HEK293 (cell line): ENCODE data around the gene PIP5KL1.

ENCODE experiments used
- BCL6B ChIP-seq: fragments of 450-650 bp; formaldehyde crosslinking; IDR thresholded peaks from 2 replicates; pipeline ENCODE4 v1.5.1; 2017; ENCODE audit warnings: missing biosample characterization, missing genetic modification characterization
- GLI2 ChIP-seq: fragments of 450-650 bp; formaldehyde crosslinking; IDR thresholded peaks from 2 replicates; pipeline ENCODE4; 2017; ENCODE audit warnings: missing biosample characterization, missing genetic modification characterization, low read depth, borderline replicate concordance
- HOXA7 ChIP-seq: sonication (generic); formaldehyde crosslinking; IDR thresholded peaks from 2 replicates; pipeline ENCODE4 v1.8.1; 2022; ENCODE audit warnings: missing genetic modification reagents, borderline replicate concordance
- KLF1 ChIP-seq: fragments of 450-650 bp; formaldehyde crosslinking; IDR thresholded peaks from 2 replicates; pipeline ENCODE4 v1.5.1; 2016; ENCODE audit warnings: missing biosample characterization, missing genetic modification characterization
- KLF17 ChIP-seq: fragments of 450-650 bp; formaldehyde crosslinking; IDR thresholded peaks from 2 replicates; pipeline ENCODE4 v1.5.1; 2016; ENCODE audit warnings: missing biosample characterization, missing genetic modification characterization
- KLF7 ChIP-seq: fragments of 450-650 bp; formaldehyde crosslinking; IDR thresholded peaks from 2 replicates; pipeline ENCODE4 v1.5.1; 2016; ENCODE audit warnings: missing biosample characterization, missing genetic modification characterization, borderline replicate concordance
- MEIS1 ChIP-seq: sonication (generic); formaldehyde crosslinking; IDR thresholded peaks from 2 replicates; pipeline ENCODE4 v1.8.1; 2022; ENCODE audit warnings: missing genetic modification reagents, mild to moderate bottlenecking, borderline replicate concordance
- RBAK ChIP-seq: fragments of 450-650 bp; formaldehyde crosslinking; IDR thresholded peaks from 2 replicates; pipeline ENCODE4 v1.5.1; 2016; ENCODE audit warnings: missing biosample characterization, missing genetic modification characterization
- SCRT1 ChIP-seq: fragments of 450-650 bp; formaldehyde crosslinking; IDR thresholded peaks from 2 replicates; pipeline ENCODE4 v1.5.1; 2016; ENCODE audit warnings: missing biosample characterization, missing genetic modification characterization, borderline replicate concordance
- TCF7L2 ChIP-seq: IDR thresholded peaks from 2 replicates; pipeline ENCODE4 v1.6.1; 2011; ENCODE audit warnings: low read depth, mild to moderate bottlenecking, inconsistent platforms, low read length, moderate library complexity, borderline replicate concordance
- WT1 ChIP-seq: fragments of 450-650 bp; formaldehyde crosslinking; IDR thresholded peaks from 2 replicates; pipeline ENCODE4 v1.5.1; 2016; ENCODE audit warnings: missing biosample characterization, missing genetic modification characterization
- ZBTB21 ChIP-seq: fragments of 450-650 bp; formaldehyde crosslinking; IDR thresholded peaks from 2 replicates; pipeline ENCODE4 v1.5.1; 2017; ENCODE audit warnings: missing biosample characterization, missing genetic modification characterization
- ZBTB7A ChIP-seq: fragments of 450-650 bp; formaldehyde crosslinking; IDR thresholded peaks from 2 replicates; pipeline ENCODE4 v1.5.1; 2016; ENCODE audit warnings: low read depth, missing biosample characterization, missing genetic modification characterization
- ZEB2 ChIP-seq: fragments of 450-650 bp; formaldehyde crosslinking; IDR thresholded peaks from 2 replicates; pipeline ENCODE4 v1.5.1; 2016; ENCODE audit warnings: missing biosample characterization, missing genetic modification characterization
- ZNF132 ChIP-seq: fragments of 450-650 bp; formaldehyde crosslinking; IDR thresholded peaks from 2 replicates; pipeline ENCODE4 v1.5.1; 2017; ENCODE audit warnings: missing biosample characterization, missing genetic modification characterization, borderline replicate concordance
- ZNF148 ChIP-seq: fragments of 450-650 bp; formaldehyde crosslinking; IDR thresholded peaks from 2 replicates; pipeline ENCODE4 v1.5.0; 2017; ENCODE audit warnings: missing biosample characterization, missing genetic modification characterization, borderline replicate concordance
- ZNF19 ChIP-seq: fragments of 450-650 bp; formaldehyde crosslinking; IDR thresholded peaks from 2 replicates; pipeline ENCODE4; 2016; ENCODE audit warnings: missing biosample characterization, missing genetic modification characterization, low read depth
- ZNF274 ChIP-seq, 2 experiments: fragments of 200-500 bp in 1 of 2; fragments of 450-650 bp in 1 of 2; sonication (Bioruptor generic) in 1 of 2; formaldehyde crosslinking in 1 of 2; IDR thresholded peaks; 2 replicates each; pipeline versions ENCODE4 v1.5.1 to v1.6.1; 2014 to 2016; ENCODE audit warnings: borderline replicate concordance in 1 of 2, inconsistent platforms in 1 of 2, low read length in 1 of 2, missing biosample characterization in 1 of 2, missing genetic modification characterization in 1 of 2
- ZNF366 ChIP-seq: fragments of 450-650 bp; formaldehyde crosslinking; conservative IDR thresholded peaks from 2 replicates; pipeline ENCODE4 v1.5.1; 2016; ENCODE audit warnings: missing biosample characterization, missing genetic modification characterization
- ZNF404 ChIP-seq: fragments of 450-650 bp; formaldehyde crosslinking; IDR thresholded peaks from 2 replicates; pipeline ENCODE4 v1.5.1; 2017; ENCODE audit warnings: missing biosample characterization, missing genetic modification characterization
- ZNF488 ChIP-seq: fragments of 450-650 bp; formaldehyde crosslinking; IDR thresholded peaks from 2 replicates; pipeline ENCODE4 v1.5.1; 2016; ENCODE audit warnings: missing biosample characterization, missing genetic modification characterization
- ZNF549 ChIP-seq: fragments of 450-650 bp; IDR thresholded peaks from 2 replicates; pipeline ENCODE4 v1.5.1; 2018; ENCODE audit warnings: missing biosample characterization, missing genetic modification characterization, mild to moderate bottlenecking, inconsistent platforms, moderate library complexity
- ZNF555 ChIP-seq: fragments of 450-650 bp; formaldehyde crosslinking; conservative IDR thresholded peaks from 2 replicates; pipeline ENCODE4 v1.5.1; 2017; ENCODE audit warnings: missing biosample characterization, mild to moderate bottlenecking, missing genetic modification characterization, inconsistent platforms
- ZNF558 ChIP-seq: fragments of 450-650 bp; formaldehyde crosslinking; IDR thresholded peaks from 2 replicates; pipeline ENCODE4 v1.5.1; 2016; ENCODE audit warnings: missing biosample characterization, missing genetic modification characterization
- ZNF571 ChIP-seq: fragments of 450-650 bp; formaldehyde crosslinking; IDR thresholded peaks from 2 replicates; pipeline ENCODE4 v1.5.0; 2017; ENCODE audit warnings: missing biosample characterization, missing genetic modification characterization
- ZNF585B ChIP-seq: fragments of 450-650 bp; formaldehyde crosslinking; IDR thresholded peaks from 2 replicates; pipeline ENCODE4 v1.5.1; 2016; ENCODE audit warnings: missing biosample characterization, missing genetic modification characterization
- ZNF596 ChIP-seq: fragments of 450-650 bp; IDR thresholded peaks from 2 replicates; pipeline ENCODE4 v1.5.0; 2018; ENCODE audit warnings: missing biosample characterization, mild to moderate bottlenecking, missing genetic modification characterization, moderate library complexity
- ZNF623 ChIP-seq: fragments of 450-650 bp; formaldehyde crosslinking; IDR thresholded peaks from 2 replicates; pipeline ENCODE4 v1.5.1; 2016; ENCODE audit warnings: missing biosample characterization, missing genetic modification characterization
- ZNF670 ChIP-seq: fragments of 450-650 bp; formaldehyde crosslinking; IDR thresholded peaks from 2 replicates; pipeline ENCODE4 v1.5.1; 2016; ENCODE audit warnings: missing biosample characterization, missing genetic modification characterization, low read depth
- ZNF677 ChIP-seq: fragments of 450-650 bp; IDR thresholded peaks from 2 replicates; pipeline ENCODE4 v1.5.0; 2018; ENCODE audit warnings: missing biosample characterization, mild to moderate bottlenecking, missing genetic modification characterization, moderate library complexity
- ZNF701 ChIP-seq: fragments of 450-650 bp; formaldehyde crosslinking; IDR thresholded peaks from 2 replicates; pipeline ENCODE4 v1.5.1; 2016; ENCODE audit warnings: missing biosample characterization, missing genetic modification characterization
- ZNF76 ChIP-seq: fragments of 450-650 bp; formaldehyde crosslinking; IDR thresholded peaks from 2 replicates; pipeline ENCODE4; 2016; ENCODE audit warnings: low read depth, missing biosample characterization, missing genetic modification characterization, borderline replicate concordance
- TF ChIP-seq, protein P1 (sequence below): fragments of 450-650 bp; formaldehyde crosslinking; IDR thresholded peaks from 2 replicates; pipeline ENCODE4 v1.5.1; 2017; ENCODE audit warnings: missing biosample characterization, missing genetic modification characterization

The PIP5KL1 gene

GRCh38 chr9:127970401-127971313, 40.1 kb upstream of the PIP5KL1 start (continued):
- TF ChIP-seq WT1 (tag by site-specific recombination) (no peak), RBAK (tag by site-specific recombination) (no peak), ZNF76 (tag by site-specific recombination) (no peak), ZNF404 (no peak), ZNF596 (tag by site-specific recombination) (no peak), GLI2 (no peak), ZNF366 (tag by site-specific recombination) (no peak; the same call in 1 of the 2 replicates), MEIS1 (CRISPR knock-in tag) (no peak), KLF17 (tag by site-specific recombination) (peak; percentile 36; the same call in 1 of the 2 replicates), HOXA7 (CRISPR knock-in tag) (no peak), ZBTB7A (no peak), ZEB2 (tag by site-specific recombination) (peak; percentile 50), ZNF585B (tag by site-specific recombination) (no peak), KLF1 (tag by site-specific recombination) (no peak), KLF7 (tag by site-specific recombination) (no peak), ZNF555 (no peak), ZNF19 (tag by site-specific recombination) (no peak), ZNF701 (tag by site-specific recombination) (no peak), ZNF488 (tag by site-specific recombination) (no peak), ZNF549 (tag by site-specific recombination) (no peak), ZNF274 (IDR thresholded peaks at IDR 0.05; ENCODE audit: low read length) (no peak), ZNF274 (tag by site-specific recombination; IDR thresholded peaks at IDR 0.05; ENCODE audit: borderline replicate concordance) (no peak), ZNF677 (tag by site-specific recombination) (no peak), ZNF558 (tag by site-specific recombination) (no peak), BCL6B (tag by site-specific recombination) (peak; percentile 32; the same call in 1 of the 2 replicates), ZBTB21 (tag by site-specific recombination) (no peak), ZNF571 (tag by site-specific recombination) (no peak), TCF7L2 (no peak), ZNF623 (tag by site-specific recombination) (no peak), SCRT1 (tag by site-specific recombination) (peak; percentile 65; the same call in 1 of the 2 replicates), ZNF132 (no peak), ZNF670 (tag by site-specific recombination) (no peak), ZNF148 (tag by site-specific recombination) (no peak)
- TF ChIP-seq, protein P1, sequence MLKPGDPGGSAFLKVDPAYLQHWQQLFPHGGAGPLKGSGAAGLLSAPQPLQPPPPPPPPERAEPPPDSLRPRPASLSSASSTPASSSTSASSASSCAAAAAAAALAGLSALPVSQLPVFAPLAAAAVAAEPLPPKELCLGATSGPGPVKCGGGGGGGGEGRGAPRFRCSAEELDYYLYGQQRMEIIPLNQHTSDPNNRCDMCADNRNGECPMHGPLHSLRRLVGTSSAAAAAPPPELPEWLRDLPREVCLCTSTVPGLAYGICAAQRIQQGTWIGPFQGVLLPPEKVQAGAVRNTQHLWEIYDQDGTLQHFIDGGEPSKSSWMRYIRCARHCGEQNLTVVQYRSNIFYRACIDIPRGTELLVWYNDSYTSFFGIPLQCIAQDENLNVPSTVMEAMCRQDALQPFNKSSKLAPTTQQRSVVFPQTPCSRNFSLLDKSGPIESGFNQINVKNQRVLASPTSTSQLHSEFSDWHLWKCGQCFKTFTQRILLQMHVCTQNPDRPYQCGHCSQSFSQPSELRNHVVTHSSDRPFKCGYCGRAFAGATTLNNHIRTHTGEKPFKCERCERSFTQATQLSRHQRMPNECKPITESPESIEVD (tag by site-specific recombination), result no peak
